Measurements from ENCODE around the gene CDH12.

Gene CDH12

DNA sequence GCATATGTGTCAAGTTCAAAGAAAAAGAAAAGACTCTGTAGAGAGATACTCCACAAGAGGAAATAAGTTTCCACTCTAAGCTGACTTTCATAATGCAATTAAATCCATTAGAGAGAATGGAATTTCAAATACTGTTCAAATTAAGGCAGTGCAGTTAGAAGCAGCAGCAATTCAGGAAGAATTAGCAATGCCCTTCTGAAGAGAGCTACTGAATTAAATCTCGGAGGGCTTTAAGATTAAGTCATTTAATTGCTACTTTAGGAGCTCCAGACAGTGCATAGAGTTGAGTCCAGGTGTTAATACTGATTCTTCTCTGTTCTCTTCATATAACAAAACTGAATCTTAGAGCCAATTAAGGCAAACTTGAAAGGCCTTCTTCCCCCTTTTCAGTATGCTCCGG is 8.5 kb downstream of the CDH12 start:
- no peak for ATAC-seq
- TF ChIP-seq SNAI2 (CRISPR knock-in tag; IDR thresholded peaks at IDR 0.05) (no peak), ZNF70 (CRISPR knock-in tag; IDR thresholded peaks at IDR 0.05) (no peak), CREB5 (CRISPR knock-in tag; IDR thresholded peaks at IDR 0.05; ENCODE audit: low read depth) (no peak), PPARA (CRISPR knock-in tag; IDR thresholded peaks at IDR 0.05; ENCODE audit: borderline replicate concordance) (no peak), ARNTL (CRISPR knock-in tag; IDR thresholded peaks at IDR 0.05; ENCODE audit: borderline replicate concordance, low read depth) (no peak), TOX (CRISPR knock-in tag; IDR thresholded peaks at IDR 0.05; ENCODE audit: borderline replicate concordance) (no peak), GLIS3 (CRISPR knock-in tag; IDR thresholded peaks at IDR 0.05) (no peak), CSRNP3 (CRISPR knock-in tag; IDR thresholded peaks at IDR 0.05) (no peak), RARB (CRISPR knock-in tag; IDR thresholded peaks at IDR 0.05) (no peak), CSDC2 (CRISPR knock-in tag; IDR thresholded peaks at IDR 0.05) (no peak), ZFP30 (CRISPR knock-in tag; IDR thresholded peaks at IDR 0.05) (no peak), ZFP3 (CRISPR knock-in tag; IDR thresholded peaks at IDR 0.05) (no peak), TCF4 (CRISPR knock-in tag; IDR thresholded peaks at IDR 0.05; ENCODE audit: borderline replicate concordance) (no peak), ISL1 (CRISPR knock-in tag; IDR thresholded peaks at IDR 0.05) (no peak), ZC3H10 (CRISPR knock-in tag; IDR thresholded peaks at IDR 0.05) (no peak), POU6F1 (CRISPR knock-in tag; IDR thresholded peaks at IDR 0.05; ENCODE audit: borderline replicate concordance, low read depth) (no peak), OSR1 (CRISPR knock-in tag; IDR thresholded peaks at IDR 0.05) (no peak)
- TF ChIP-seq, protein P1, sequence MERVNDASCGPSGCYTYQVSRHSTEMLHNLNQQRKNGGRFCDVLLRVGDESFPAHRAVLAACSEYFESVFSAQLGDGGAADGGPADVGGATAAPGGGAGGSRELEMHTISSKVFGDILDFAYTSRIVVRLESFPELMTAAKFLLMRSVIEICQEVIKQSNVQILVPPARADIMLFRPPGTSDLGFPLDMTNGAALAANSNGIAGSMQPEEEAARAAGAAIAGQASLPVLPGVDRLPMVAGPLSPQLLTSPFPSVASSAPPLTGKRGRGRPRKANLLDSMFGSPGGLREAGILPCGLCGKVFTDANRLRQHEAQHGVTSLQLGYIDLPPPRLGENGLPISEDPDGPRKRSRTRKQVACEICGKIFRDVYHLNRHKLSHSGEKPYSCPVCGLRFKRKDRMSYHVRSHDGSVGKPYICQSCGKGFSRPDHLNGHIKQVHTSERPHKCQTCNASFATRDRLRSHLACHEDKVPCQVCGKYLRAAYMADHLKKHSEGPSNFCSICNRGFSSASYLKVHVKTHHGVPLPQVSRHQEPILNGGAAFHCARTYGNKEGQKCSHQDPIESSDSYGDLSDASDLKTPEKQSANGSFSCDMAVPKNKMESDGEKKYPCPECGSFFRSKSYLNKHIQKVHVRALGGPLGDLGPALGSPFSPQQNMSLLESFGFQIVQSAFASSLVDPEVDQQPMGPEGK (CRISPR knock-in tag; IDR thresholded peaks at IDR 0.05; ENCODE audit: borderline replicate concordance) = no peak

DNA sequence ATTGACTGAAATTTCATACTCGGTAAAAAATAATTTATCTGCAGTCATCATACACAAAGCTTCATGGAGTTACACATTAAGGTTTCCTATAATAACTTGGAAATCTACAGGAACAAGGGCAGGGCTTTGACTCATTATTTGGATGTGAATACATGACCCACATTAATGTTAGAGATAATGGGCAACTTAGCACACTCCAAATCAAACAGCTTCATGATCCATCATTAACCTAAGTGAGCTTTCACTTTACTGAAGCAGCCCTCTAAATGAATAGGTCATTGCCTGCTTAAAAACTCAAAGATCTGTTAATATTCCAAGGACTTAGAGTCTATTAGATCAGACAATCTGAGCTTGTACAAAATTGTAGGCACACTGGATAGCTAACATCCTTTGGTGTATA is 9.0 kb downstream of the CDH12 start:
- ATAC-seq = no peak
- TF ChIP-seq ISL1 (CRISPR knock-in tag; IDR thresholded peaks at IDR 0.05) (no peak), CSDC2 (CRISPR knock-in tag; IDR thresholded peaks at IDR 0.05) (no peak), TOX (CRISPR knock-in tag; IDR thresholded peaks at IDR 0.05; ENCODE audit: borderline replicate concordance) (no peak), PPARA (CRISPR knock-in tag; IDR thresholded peaks at IDR 0.05; ENCODE audit: borderline replicate concordance) (no peak), ZNF8 (CRISPR knock-in tag; IDR thresholded peaks at IDR 0.05) (no peak), BACH2 (CRISPR knock-in tag; IDR thresholded peaks at IDR 0.05; ENCODE audit: borderline replicate concordance) (no peak), GLIS3 (CRISPR knock-in tag; IDR thresholded peaks at IDR 0.05) (no peak), OSR1 (CRISPR knock-in tag; IDR thresholded peaks at IDR 0.05) (no peak), ZNF70 (CRISPR knock-in tag; IDR thresholded peaks at IDR 0.05) (no peak), ESRRG (CRISPR knock-in tag; IDR thresholded peaks at IDR 0.05) (no peak), RARB (CRISPR knock-in tag; IDR thresholded peaks at IDR 0.05) (no peak), ARNTL (CRISPR knock-in tag; IDR thresholded peaks at IDR 0.05; ENCODE audit: borderline replicate concordance, low read depth) (no peak)
- TF ChIP-seq, protein P1 (CRISPR knock-in tag; IDR thresholded peaks at IDR 0.05; ENCODE audit: borderline replicate concordance) = no peak

- ATAC-seq = no peak
- no peak for TF ChIP-seq GLIS3 (CRISPR knock-in tag; IDR thresholded peaks at IDR 0.05)
- TF ChIP-seq ARNTL (CRISPR knock-in tag; IDR thresholded peaks at IDR 0.05; ENCODE audit: borderline replicate concordance, low read depth) = no peak
- TF ChIP-seq, protein P1 (CRISPR knock-in tag; IDR thresholded peaks at IDR 0.05; ENCODE audit: borderline replicate concordance) = no peak
- no peak for TF ChIP-seq ZNF565 (CRISPR knock-in tag; conservative IDR thresholded peaks at IDR 0.05; ENCODE audit: low read depth)
- TF ChIP-seq ZFP3 (CRISPR knock-in tag; IDR thresholded peaks at IDR 0.05) = no peak
- no peak for TF ChIP-seq ISL1 (CRISPR knock-in tag; IDR thresholded peaks at IDR 0.05)
Measured at GRCh38 chr5:22842574-22842973, 10.6 kb downstream of the CDH12 start.
